PC-9 (cell line): ENCODE results near the gene NR5A1.

Experiments
- EZH2 ChIP-seq: fragments of 200-600 bp; sonication (generic); IDR thresholded peaks from 2 replicates; pipeline ENCODE4 v1.8.0; 2017; ENCODE audit warnings: antibody characterized with exemption, low read depth
- TF ChIP-seq, protein P1 (sequence below): fragments of 200-600 bp; sonication (generic); conservative IDR thresholded peaks from 2 replicates; pipeline ENCODE4 v1.6.1; 2017; ENCODE audit warnings: mixed run types, antibody characterized with exemption, mild to moderate bottlenecking, moderate library complexity

- TF ChIP-seq, protein P1, sequence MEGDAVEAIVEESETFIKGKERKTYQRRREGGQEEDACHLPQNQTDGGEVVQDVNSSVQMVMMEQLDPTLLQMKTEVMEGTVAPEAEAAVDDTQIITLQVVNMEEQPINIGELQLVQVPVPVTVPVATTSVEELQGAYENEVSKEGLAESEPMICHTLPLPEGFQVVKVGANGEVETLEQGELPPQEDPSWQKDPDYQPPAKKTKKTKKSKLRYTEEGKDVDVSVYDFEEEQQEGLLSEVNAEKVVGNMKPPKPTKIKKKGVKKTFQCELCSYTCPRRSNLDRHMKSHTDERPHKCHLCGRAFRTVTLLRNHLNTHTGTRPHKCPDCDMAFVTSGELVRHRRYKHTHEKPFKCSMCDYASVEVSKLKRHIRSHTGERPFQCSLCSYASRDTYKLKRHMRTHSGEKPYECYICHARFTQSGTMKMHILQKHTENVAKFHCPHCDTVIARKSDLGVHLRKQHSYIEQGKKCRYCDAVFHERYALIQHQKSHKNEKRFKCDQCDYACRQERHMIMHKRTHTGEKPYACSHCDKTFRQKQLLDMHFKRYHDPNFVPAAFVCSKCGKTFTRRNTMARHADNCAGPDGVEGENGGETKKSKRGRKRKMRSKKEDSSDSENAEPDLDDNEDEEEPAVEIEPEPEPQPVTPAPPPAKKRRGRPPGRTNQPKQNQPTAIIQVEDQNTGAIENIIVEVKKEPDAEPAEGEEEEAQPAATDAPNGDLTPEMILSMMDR = no peak
- TF ChIP-seq EZH2 = no peak
Observed at GRCh38 chr9:124452841-124453585, 54.2 kb downstream of the NR5A1 start.
